Motor neuron (in vitro differentiated cells): ENCODE measurements around the gene BEND6. TPM values are rescaled to one million over a fixed set of nuclear protein-coding genes. Genes with fewer than 3 reads are reported as not detected.

Experiments
- ATAC-seq, 8 experiments: fragments of 200-7000 bp; cut with Tn5 transposase; replicated peaks in 6 of 8; 2 replicates each; pipeline ENCODE4 v1.8.0; 2021; ENCODE audit warnings: mild to moderate bottlenecking in 8 of 8, moderate library complexity in 8 of 8
- H3K27ac ChIP-seq, 2 donors: fragments of 250-450 bp; sonication (Bioruptor Pico); 2 replicates each; pipeline ENCODE4 v1.9.0; 2021; ENCODE audit warnings: antibody characterized with exemption in 2 of 2, mild to moderate bottlenecking in 2 of 2, moderate library complexity in 1 of 2
- H3K4me1 ChIP-seq, 2 donors: fragments of 250-450 bp; sonication (Bioruptor Pico); replicated peaks in 1 of 2; 2 replicates each; pipeline ENCODE4 v1.6.1; 2021; ENCODE audit warnings: antibody characterized with exemption in 2 of 2, mild to moderate bottlenecking in 2 of 2, moderate library complexity in 1 of 2
- H3K4me3 ChIP-seq, 5 donors: fragments of 250-450 bp; sonication (Bioruptor Pico); 2 replicates each; pipeline ENCODE4 v1.9.0; 2021; ENCODE audit warnings: antibody characterized with exemption in 5 of 5, mild to moderate bottlenecking in 5 of 5, moderate library complexity in 4 of 5
- WGBS, 10 experiments: fragments of 450-650 bp; shearing (Covaris generic); methylation state at CpG; one replicate each; pipeline ENCODE4 v1.0.0; 2022; 5-methylcytosine and 5-hydroxymethylcytosine counted together
- in situ Hi-C, 9 experiments: fragments of 400-800 bp; cut with MboI; loops; one replicate each; pipeline ENCODE4 v1.15.0; 2021; ENCODE audit warnings: low sequenced_read_pairs in 9 of 9, low pct_unique_long_range_greater_than_20kb in 2 of 9; ENCODE audit not compliant: unreplicated experiment in 9 of 9
- total RNA-seq, 8 experiments: library from RNA; unstranded; fragments of 300-600 nt; gene quantifications; 2 replicates each; pipeline versions ENCODE4 v1.2.3 to v1.2.4, GENCODE V29; 2022

The BEND6 gene
- total RNA-seq, 8 experiments from 2014 or later: 2.0 to 40.4 (median 10.1) TPM

GRCh38 chr6:56923565-56923964 is 31.3 kb upstream of the BEND6 start:
- in situ Hi-C loops: loop anchor here in 5 of 9 experiments (25.0 kb wide), 1 partner anchor 389 kb away; the partner anchor contains the start of gene PRIM2 (in 5 of the 5)
- ATAC-seq: no peak
- WGBS, 10 experiments: 100% methylated on average over 1 of the region's 1 CpG; no CpG with 5 or more reads in 6 of the 10 experiments
- Histone ChIP-seq H3K4me1 (no peaks in the 10 kb centered on the region), H3K27ac (no peak overlapping the region), H3K4me3 (no peak overlapping the region)

- in situ Hi-C loops: no loop called here
- Histone ChIP-seq H3K4me3 (no peak overlapping the region), H3K27ac (no peak overlapping the region), H3K4me1 (no peaks in the 10 kb centered on the region)
- 49 to 100% (median 82%) methylated on average over 1 to 4 of the region's 4 CpGs; no CpG with 5 or more reads in 1 of the 10 experiments for WGBS, 10 experiments
- ATAC-seq: no peak
Measured at GRCh38 chr6:56927538-56928453, 27.1 kb upstream of the BEND6 start.

GRCh38 chr6:56930846-56931245 is 24.1 kb upstream of the BEND6 start:
- 56 to 100% (median 83%) methylated on average over 1 to 2 of the region's 2 CpGs; no CpG with 5 or more reads in 1 of the 10 experiments for WGBS, 10 experiments
- ATAC-seq: no peak
- no peak overlapping the region for H3K4me3 ChIP-seq
- H3K27ac ChIP-seq: no peak overlapping the region
- no peaks in the 10 kb centered on the region for H3K4me1 ChIP-seq
- in situ Hi-C loops: no loop called here

GRCh38 chr6:56932910-56933477 is 21.9 kb upstream of the BEND6 start:
- Histone ChIP-seq H3K4me1 (no peaks in the 10 kb centered on the region), H3K27ac (no peak overlapping the region), H3K4me3 (no peak overlapping the region)
- 40 to 90% (median 71%) methylated on average over 1 to 2 of the region's 2 CpGs; no CpG with 5 or more reads in 2 of the 10 experiments for WGBS, 10 experiments
- in situ Hi-C loops: no loop called here
- no peak for ATAC-seq

GRCh38 chr6:56933650-56934049 is 21.3 kb upstream of the BEND6 start:
- in situ Hi-C loops: no loop called here
- no peaks in the 10 kb centered on the region for H3K4me1 ChIP-seq
- no peak overlapping the region for H3K4me3 ChIP-seq
- ATAC-seq: no peak
- H3K27ac ChIP-seq: no peak overlapping the region
- WGBS, 10 experiments: 67 to 100% (median 100%) methylated on average over 1 of the region's 1 CpG; no CpG with 5 or more reads in 2 of the 10 experiments

GRCh38 chr6:56934876-56935275 is 20.0 kb upstream of the BEND6 start:
- H3K27ac ChIP-seq: no peak overlapping the region
- WGBS, 10 experiments: 40 to 100% (median 84%) methylated on average over 1 to 4 of the region's 4 CpGs; no CpG with 5 or more reads in 2 of the 10 experiments
- H3K4me3 ChIP-seq: no peak overlapping the region
- in situ Hi-C loops: no loop called here
- ATAC-seq: peak in 2 of 8 experiments; percentile 55 to 83
- no peaks in the 10 kb centered on the region for H3K4me1 ChIP-seq

GRCh38 chr6:56936466-56936865 is 18.4 kb upstream of the BEND6 start:
- 60 to 100% (median 89%) methylated on average over 2 to 4 of the region's 4 CpGs for WGBS, 10 experiments
- Histone ChIP-seq H3K4me1 (no peaks in the 10 kb centered on the region), H3K4me3 (no peak overlapping the region), H3K27ac (no peak overlapping the region)
- in situ Hi-C loops: no loop called here
- ATAC-seq: no peak

- H3K4me3 ChIP-seq: no peak overlapping the region
- in situ Hi-C loops: no loop called here
- no peaks in the 10 kb centered on the region for H3K4me1 ChIP-seq
- ATAC-seq: peak in 3 of 8 experiments; percentile 23 to 97 (median 96)
- no peak overlapping the region for H3K27ac ChIP-seq
- 11 to 100% (median 81%) methylated on average over 1 of the region's 1 CpG; no CpG with 5 or more reads in 4 of the 10 experiments for WGBS, 10 experiments
Measured at GRCh38 chr6:56938649-56939191, 16.2 kb upstream of the BEND6 start.

GRCh38 chr6:56940463-56940862 is 14.4 kb upstream of the BEND6 start:
- H3K4me1 ChIP-seq: no peaks in the 10 kb centered on the region
- H3K27ac ChIP-seq: no peak overlapping the region
- no peak for ATAC-seq
- 91 to 100% (median 98%) methylated on average over 3 to 5 of the region's 5 CpGs for WGBS, 10 experiments
- no peak overlapping the region for H3K4me3 ChIP-seq
- in situ Hi-C loops: no loop called here

GRCh38 chr6:56940977-56941376 is 13.9 kb upstream of the BEND6 start:
- no peak for ATAC-seq
- in situ Hi-C loops: no loop called here
- Histone ChIP-seq H3K27ac (no peak overlapping the region), H3K4me1 (no peaks in the 10 kb centered on the region), H3K4me3 (no peak overlapping the region)

- peaks cover 0 to 6% of the 10 kb centered on the region in 2 donors for H3K4me1 ChIP-seq
- no peak overlapping the region for H3K4me3 ChIP-seq
- ATAC-seq: no peak
- in situ Hi-C loops: no loop called here
- H3K27ac ChIP-seq: no peak overlapping the region
Measured at GRCh38 chr6:56944661-56945060, 10.2 kb upstream of the BEND6 start.

- no peak for ATAC-seq
- in situ Hi-C loops: no loop called here
- Histone ChIP-seq H3K27ac (no peak overlapping the region), H3K4me1 (peaks cover 0 to 6% of the 10 kb centered on the region in 2 donors), H3K4me3 (no peak overlapping the region)
- 67 to 100% (median 83%) methylated on average over 1 to 2 of the region's 2 CpGs; no CpG with 5 or more reads in 1 of the 10 experiments for WGBS, 10 experiments
Measured at GRCh38 chr6:56946368-56946767, 8.5 kb upstream of the BEND6 start.

- Histone ChIP-seq H3K4me3 (no peak overlapping the region), H3K4me1 (peaks cover 0 to 6% of the 10 kb centered on the region in 2 donors), H3K27ac (no peak overlapping the region)
- in situ Hi-C loops: no loop called here
- ATAC-seq: no peak
- WGBS, 10 experiments: 9 to 100% (median 83%) methylated on average over 1 of the region's 1 CpG; no CpG with 5 or more reads in 1 of the 10 experiments
Measured at GRCh38 chr6:56947924-56948323, 7.0 kb upstream of the BEND6 start.
